ENCODE measurements around the gene CPA1. TPM values are rescaled to one million over a fixed set of nuclear protein-coding genes. Genes with fewer than 3 reads are reported as not detected.

Gene CPA1
- total and polyA plus RNA-seq, 9 of the 15 experiments (the other 6 are each of a cell fraction or from before 2014, with no cell fraction given), result 6.5 TPM; not detected in 8

- Histone ChIP-seq H3K27ac (ENCODE audit: extremely low read depth, low read depth, low read length) (no peak overlapping the region), H3K4me2 (ENCODE audit: insufficient read depth, low read length) (no peak overlapping the region), H4K20me1 (replicated peaks; ENCODE audit: control insufficient read depth, insufficient read depth, low read length) (no peaks in the 10 kb centered on the region), H3K9ac (ENCODE audit: insufficient read depth in 1 of 2, low read depth in 2 of 2, low read length in 2 of 2) (no peak overlapping the region), H3K4me1 (replicated peaks in 1 of 2; ENCODE audit: control insufficient read depth in 2 of 2, insufficient read depth in 2 of 2, low read length in 2 of 2) (no peaks in the 10 kb centered on the region), H3K9me3 (replicated peaks; ENCODE audit: control insufficient read depth, insufficient read depth, low read depth, low read length) (no peaks in the 10 kb centered on the region), H2AFZ (ENCODE audit: low read depth, low read length) (no peak overlapping the region), H3K36me3 (ENCODE audit: control insufficient read depth, insufficient read depth, low read length) (no peaks in the 10 kb centered on the region), H3K9me1 (ENCODE audit: control insufficient read depth, insufficient read depth, low read length) (no peaks in the 10 kb centered on the region), H3K27me3 (ENCODE audit: control insufficient read depth in 2 of 2, insufficient read depth in 2 of 2, low read length in 2 of 2) (peaks cover 13 to 27% of the 10 kb centered on the region in 2 experiments; a peak in 4 of 5 replicates), H3K79me2 (ENCODE audit: control insufficient read depth, insufficient read depth, low read length) (no peaks in the 10 kb centered on the region), H3K4me3 (no peak overlapping the region)
- ChIA-PET CTCF (ENCODE audit: low intra/inter-chr PET ratio) (no interaction called here), POLR2A (interaction anchor here (0.6 kb wide), 1 partner anchor 8 kb away, joined by 3 read pairs; no protein-coding TSS in a partner anchor)
- no TSS peak for BruUV-seq (replicated peaks)
- intact Hi-C loops (cut with micrococcal nuclease), result no loop called here
- DNase-seq (ENCODE audit: extremely low read depth in 1 of 4, low spot score in 3 of 4), result no peak
- no peak for ATAC-seq
- in situ Hi-C loops (cut with MboI), result no loop called here
- FAIRE-seq, result no peak
- 25% methylated on average over 4 of the region's 4 CpGs for WGBS (ENCODE audit: insufficient coverage, low coverage, missing lambda C conversion rate)
- no peak for TF ChIP-seq SETDB1 (IDR thresholded peaks at IDR 0.05; ENCODE audit: low read length)
- no peak for TF ChIP-seq BDP1 (IDR thresholded peaks at IDR 0.05; ENCODE audit: insufficient read depth, insufficient read length)
- TF ChIP-seq ERF (CRISPR knock-in tag; IDR thresholded peaks at IDR 0.05), result no peak
- TF ChIP-seq GABPA (tag; conservative IDR thresholded peaks at IDR 0.05; ENCODE audit: low read depth), result no peak
- no peak for TF ChIP-seq ZNF311 (CRISPR knock-in tag; IDR thresholded peaks at IDR 0.05)
- no peak for TF ChIP-seq CBFA2T3 (IDR thresholded peaks at IDR 0.05)
- TF ChIP-seq, protein P1, sequence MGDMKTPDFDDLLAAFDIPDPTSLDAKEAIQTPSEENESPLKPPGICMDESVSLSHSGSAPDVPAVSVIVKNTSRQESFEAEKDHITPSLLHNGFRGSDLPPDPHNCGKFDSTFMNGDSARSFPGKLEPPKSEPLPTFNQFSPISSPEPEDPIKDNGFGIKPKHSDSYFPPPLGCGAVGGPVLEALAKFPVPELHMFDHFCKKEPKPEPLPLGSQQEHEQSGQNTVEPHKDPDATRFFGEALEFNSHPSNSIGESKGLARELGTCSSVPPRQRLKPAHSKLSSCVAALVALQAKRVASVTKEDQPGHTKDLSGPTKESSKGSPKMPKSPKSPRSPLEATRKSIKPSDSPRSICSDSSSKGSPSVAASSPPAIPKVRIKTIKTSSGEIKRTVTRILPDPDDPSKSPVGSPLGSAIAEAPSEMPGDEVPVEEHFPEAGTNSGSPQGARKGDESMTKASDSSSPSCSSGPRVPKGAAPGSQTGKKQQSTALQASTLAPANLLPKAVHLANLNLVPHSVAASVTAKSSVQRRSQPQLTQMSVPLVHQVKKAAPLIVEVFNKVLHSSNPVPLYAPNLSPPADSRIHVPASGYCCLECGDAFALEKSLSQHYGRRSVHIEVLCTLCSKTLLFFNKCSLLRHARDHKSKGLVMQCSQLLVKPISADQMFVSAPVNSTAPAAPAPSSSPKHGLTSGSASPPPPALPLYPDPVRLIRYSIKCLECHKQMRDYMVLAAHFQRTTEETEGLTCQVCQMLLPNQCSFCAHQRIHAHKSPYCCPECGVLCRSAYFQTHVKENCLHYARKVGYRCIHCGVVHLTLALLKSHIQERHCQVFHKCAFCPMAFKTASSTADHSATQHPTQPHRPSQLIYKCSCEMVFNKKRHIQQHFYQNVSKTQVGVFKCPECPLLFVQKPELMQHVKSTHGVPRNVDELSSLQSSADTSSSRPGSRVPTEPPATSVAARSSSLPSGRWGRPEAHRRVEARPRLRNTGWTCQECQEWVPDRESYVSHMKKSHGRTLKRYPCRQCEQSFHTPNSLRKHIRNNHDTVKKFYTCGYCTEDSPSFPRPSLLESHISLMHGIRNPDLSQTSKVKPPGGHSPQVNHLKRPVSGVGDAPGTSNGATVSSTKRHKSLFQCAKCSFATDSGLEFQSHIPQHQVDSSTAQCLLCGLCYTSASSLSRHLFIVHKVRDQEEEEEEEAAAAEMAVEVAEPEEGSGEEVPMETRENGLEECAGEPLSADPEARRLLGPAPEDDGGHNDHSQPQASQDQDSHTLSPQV (IDR thresholded peaks at IDR 0.05), result no peak
- peak; percentile 70 for TF ChIP-seq CBX8 (IDR thresholded peaks at IDR 0.05; ENCODE audit: borderline replicate concordance, extremely low read depth, low read depth, low read length, poor library complexity, severe bottlenecking)
- TF ChIP-seq, protein P2, sequence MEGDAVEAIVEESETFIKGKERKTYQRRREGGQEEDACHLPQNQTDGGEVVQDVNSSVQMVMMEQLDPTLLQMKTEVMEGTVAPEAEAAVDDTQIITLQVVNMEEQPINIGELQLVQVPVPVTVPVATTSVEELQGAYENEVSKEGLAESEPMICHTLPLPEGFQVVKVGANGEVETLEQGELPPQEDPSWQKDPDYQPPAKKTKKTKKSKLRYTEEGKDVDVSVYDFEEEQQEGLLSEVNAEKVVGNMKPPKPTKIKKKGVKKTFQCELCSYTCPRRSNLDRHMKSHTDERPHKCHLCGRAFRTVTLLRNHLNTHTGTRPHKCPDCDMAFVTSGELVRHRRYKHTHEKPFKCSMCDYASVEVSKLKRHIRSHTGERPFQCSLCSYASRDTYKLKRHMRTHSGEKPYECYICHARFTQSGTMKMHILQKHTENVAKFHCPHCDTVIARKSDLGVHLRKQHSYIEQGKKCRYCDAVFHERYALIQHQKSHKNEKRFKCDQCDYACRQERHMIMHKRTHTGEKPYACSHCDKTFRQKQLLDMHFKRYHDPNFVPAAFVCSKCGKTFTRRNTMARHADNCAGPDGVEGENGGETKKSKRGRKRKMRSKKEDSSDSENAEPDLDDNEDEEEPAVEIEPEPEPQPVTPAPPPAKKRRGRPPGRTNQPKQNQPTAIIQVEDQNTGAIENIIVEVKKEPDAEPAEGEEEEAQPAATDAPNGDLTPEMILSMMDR (IDR thresholded peaks at IDR 0.05 in 2 of 3, conservative IDR thresholded peaks at IDR 0.05 in 1 of 3; ENCODE audit: insufficient read depth in 2 of 3, low read depth in 1 of 3, low read length in 3 of 3), result no peak
- no peak for TF ChIP-seq SMARCE1 (IDR thresholded peaks at IDR 0.05)
- TF ChIP-seq IFI16 (CRISPR knock-in tag; IDR thresholded peaks at IDR 0.05), result no peak
- TF ChIP-seq GTF3C2 (IDR thresholded peaks at IDR 0.05; ENCODE audit: borderline replicate concordance, extremely low read depth, insufficient read length), result no peak
- no peak for TF ChIP-seq NFIX (CRISPR knock-in tag; IDR thresholded peaks at IDR 0.05; ENCODE audit: low read depth)
- TF ChIP-seq SPI1 (IDR thresholded peaks at IDR 0.05; ENCODE audit: borderline replicate concordance, low read depth, low read length), result peak; percentile 34; the same call in 1 of the 2 replicates
These were observed 46.3 kb downstream of the CPA1 start for GRCh38 chr7:130426564-130426963.

Measured in K562 (cell line).